Ramos (cell line): Measurements from ENCODE around the gene NRXN3.

Source experiments
- in situ Hi-C: fragments of 300-500 bp; cut with MboI; formaldehyde crosslinking; loops from one replicate; pipeline ENCODE4 v1.14.3; 2022; ENCODE audit warnings: low sequenced_read_pairs; ENCODE audit not compliant: unreplicated experiment

NRXN3 gene

DNA sequence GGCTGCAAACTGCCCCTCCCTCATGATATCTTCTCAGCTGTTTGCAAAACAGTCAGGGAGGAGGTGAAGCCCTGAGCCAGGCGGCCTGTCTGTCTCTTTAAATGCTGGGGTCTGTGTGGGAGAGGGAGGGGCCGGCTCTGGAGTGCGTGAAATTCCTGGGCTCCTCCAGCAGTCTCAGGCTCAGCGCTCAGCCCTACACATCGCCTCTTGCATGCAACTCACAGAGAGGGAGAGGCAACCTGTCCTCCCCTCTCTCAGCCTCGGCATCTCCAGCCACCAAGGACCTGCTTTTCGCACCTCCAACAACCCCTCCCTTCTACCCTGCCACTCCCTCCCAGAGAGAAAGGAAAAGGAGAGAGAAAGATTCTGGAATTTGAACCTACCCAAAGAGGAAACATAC lies at the start of gene NRXN3:
NRXN3 (plus strand) TSS at position 171 of the 400 bp plus-strand sequence. CDS start 72,721 bp downstream, outside the sequence.
- in situ Hi-C loops, result no loop called here

DNA sequence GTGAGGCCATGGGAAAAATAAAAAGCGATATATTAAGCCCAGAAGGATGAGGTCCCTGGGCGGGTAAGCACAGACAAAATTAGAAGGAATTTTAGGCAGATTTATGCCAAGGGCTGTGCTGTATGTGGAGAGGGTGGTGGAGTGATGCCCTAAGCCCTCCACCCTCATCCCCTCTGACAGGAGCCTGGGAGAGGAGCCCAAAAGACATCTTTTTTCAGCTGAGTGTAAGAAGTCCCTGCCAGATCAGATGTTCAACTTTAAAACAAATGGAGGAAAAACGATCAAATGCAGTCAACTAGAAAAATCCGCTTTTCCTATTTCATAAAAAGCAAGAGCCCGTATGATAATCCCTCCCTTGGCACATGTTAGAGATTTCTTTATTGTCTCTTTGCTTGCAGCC lies 47.7 kb upstream of the NRXN3 start:
- in situ Hi-C loops, result loop anchor here (10.0 kb wide), 1 partner anchor 62 kb away; no protein-coding TSS in a partner anchor

DNA sequence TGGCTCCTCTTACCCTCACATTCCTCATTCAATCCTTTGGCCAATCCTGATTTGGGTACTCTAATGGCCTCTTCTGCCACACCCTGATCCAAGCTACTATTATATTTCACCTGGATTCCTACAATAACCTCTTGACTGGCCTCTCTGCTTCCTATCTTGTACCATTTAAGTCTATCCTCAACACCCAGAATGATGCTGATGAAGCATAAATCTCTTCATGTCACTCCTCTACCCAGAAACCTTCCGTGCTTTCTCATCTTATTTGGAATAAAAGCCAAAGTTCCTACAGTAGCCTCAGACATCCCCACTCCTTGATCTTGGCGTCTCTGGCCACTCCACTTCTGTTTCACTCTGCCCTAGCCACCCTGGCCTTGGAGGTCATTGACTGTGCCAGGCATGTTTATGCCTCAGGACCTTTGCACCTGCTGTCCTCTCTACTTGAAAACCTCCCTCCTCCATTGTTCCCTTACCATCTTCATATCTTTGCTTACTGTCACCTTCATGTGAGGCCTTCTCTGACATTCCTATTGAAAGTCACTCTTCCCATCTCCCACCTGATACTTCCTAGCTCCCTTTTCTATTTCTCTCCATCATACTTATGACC lies 46.4 kb upstream of the NRXN3 start:
- in situ Hi-C loops, result loop anchor here (10.0 kb wide), 1 partner anchor 61 kb away; no protein-coding TSS in a partner anchor

DNA sequence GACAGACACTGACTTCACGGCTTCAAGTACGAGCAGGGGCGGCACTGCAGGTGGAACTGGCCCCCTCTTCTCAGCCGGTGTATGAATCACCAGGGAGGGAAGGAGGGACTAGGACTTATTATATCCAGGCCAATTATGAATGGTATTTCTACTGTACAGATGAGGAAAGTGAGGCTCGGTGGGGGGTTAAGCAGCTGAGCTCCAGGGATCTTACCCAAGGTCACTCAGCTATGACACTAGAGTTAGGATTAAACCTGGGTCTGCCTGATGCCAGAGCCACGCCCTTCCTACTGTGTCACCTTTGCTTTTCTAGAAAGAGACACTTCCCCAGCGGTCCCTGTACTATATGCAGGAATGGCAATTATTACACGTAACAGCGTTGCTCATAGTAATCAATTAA lies 42.2 kb upstream of the NRXN3 start:
- in situ Hi-C loops, result loop anchor here (10.0 kb wide), 1 partner anchor 57 kb away; no protein-coding TSS in a partner anchor

DNA sequence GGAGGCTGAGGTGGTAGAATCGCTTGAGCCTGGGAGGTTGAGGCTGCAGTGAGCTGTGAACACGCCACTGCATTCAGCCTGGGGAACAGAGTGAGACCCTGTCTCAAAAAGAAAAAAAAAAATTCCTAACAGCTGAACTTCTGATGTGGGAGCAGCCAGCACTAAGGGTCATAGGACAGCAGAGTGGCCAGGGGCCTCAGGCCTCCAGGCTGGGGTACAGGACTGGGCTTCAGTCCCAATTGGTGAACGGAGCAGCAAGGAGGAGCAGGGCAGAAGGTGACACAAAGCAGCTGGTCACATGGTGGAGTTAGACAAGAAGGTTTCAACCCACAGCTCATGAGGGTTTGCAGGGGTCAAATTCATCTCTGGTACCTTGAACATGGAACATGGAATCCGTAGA lies 40.8 kb upstream of the NRXN3 start:
- in situ Hi-C loops, result loop anchor here (10.0 kb wide), 1 partner anchor 55 kb away; no protein-coding TSS in a partner anchor

DNA sequence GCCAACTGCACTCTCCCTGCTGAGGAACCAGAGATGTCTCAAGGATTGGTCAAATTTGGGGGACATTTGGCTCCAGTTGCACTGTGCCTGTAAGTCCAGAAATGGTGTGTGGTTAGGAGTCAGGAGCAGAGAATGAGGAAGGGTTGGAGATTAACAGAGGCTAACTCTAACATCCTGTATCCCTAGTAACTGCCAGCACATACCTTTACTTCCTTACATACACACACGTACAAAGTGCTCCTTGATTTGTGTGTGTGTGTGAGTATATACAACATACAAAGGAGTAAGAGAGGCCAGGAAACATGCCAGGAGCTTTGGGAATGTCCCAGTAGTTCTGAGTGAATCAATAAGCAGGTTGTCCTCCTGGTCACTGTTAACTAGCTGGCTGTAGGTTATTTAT lies 39.8 kb upstream of the NRXN3 start:
- in situ Hi-C loops, result no loop called here

DNA sequence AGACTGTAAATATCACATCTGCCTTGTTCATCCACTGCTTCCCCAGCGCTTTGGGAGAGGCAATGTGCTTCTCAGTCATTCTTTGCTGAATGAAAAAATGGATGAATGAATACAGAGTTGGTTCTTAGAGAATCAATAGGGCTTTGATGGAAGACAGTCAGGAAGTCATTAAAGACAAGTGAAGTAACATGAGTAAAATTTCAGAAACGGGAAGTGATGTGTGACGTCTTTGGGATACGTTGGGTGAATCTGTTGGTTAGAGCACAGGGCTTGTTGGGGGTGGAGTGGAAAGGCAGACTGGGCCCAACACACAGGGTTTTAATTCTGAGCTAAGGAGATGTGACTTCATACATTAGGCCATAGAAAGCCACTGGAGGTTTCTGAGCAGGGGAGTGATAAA lies 39.0 kb upstream of the NRXN3 start:
- in situ Hi-C loops, result no loop called here

DNA sequence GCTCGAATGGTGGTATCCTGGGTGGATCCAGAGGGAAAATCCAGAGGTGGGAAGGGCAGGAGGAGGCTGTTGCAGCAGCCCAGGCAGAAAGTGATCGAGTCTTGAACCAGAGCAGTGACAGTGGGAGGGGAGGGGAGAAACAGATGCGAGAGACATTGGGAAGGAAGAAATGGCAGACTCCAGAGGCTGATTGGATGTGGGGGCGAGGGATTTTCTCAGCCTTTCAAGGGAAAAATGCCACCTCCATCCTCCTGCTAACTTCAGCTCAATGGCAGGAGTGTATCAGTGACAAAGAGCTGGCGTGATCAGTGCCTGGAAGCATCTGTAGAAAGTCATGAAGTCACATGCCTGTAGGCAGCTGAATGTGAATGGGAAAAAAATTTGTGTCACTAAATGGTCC lies 38.6 kb upstream of the NRXN3 start:
- in situ Hi-C loops, result no loop called here

DNA sequence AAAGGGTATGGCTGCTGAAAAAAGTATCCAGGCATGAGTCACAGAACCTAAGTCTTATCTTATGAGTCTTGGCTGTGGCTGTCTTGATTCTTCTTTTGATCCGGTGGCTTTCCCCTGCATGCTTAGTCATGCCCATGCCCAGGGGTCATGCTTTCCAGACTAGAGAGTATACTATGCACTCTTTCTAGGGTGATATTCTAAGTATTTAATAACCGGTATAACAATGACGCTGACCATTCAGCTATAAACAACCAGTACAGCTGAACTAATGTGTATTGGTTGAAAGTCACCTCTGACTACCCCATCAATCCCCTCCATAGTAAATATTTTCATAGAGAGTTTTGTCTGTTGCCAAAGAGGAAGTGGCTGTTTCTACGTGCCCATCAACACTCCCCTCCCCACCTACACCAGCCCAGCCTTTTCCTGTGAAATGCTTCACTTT lies 34.7 kb upstream of the NRXN3 start:
- in situ Hi-C loops, result no loop called here

DNA sequence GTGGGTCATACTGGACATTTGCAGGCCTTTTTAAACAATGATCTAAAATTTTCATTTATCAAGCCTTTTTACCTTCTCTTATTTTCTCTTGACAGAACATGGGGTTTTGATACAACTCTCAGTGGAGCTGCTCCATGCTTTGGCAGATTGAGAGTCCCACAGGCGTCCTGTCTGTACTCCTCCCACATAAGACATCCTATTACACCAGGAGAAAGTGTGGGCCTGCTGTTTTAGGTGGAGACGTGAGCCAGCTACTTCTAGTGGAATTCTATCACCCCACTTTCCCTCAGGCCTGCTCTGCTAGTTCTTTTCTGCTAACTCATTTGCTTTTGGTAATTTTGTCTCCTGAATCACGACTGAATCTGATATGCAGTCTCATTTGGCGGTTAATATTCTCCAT lies 33.5 kb upstream of the NRXN3 start:
- in situ Hi-C loops, result no loop called here

DNA sequence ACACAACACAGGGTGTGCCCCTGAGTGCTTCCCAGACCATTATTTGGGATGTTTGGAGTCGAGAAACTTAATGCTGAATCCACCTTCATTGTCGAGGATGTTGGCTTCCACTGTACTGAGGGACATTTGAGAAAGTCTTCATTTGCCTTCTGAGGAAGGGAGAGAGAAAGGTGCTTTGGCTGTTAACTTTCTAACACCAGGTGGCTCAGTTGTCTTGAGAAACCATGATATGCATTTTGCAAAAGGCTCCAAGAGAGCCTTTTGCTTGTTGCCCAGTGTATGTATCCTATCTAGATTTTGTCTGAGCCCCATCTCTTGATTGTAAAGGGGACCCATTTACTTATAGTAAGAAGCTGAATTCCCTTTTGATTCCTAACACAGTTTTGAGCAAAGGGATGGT lies 28.6 kb upstream of the NRXN3 start:
- in situ Hi-C loops, result no loop called here

DNA sequence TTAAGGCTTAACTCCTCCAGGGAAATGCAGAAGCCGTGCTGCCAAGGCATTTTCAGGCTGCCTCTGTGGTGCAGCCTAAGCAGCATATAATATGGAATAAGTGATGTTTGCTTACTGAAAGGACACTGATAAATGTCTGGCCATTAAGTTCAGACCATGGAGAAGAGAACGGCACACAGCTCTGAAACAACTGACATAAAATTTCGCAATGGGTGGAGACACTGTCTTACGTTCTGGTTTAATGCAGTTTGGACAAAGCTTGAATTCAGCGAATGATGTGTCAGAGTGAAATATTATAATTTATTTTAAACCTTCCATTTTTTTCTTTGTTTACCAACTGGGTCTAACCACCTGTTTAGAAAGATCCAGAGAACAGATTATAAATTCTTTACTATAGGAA lies 27.2 kb upstream of the NRXN3 start:
- in situ Hi-C loops, result no loop called here

DNA sequence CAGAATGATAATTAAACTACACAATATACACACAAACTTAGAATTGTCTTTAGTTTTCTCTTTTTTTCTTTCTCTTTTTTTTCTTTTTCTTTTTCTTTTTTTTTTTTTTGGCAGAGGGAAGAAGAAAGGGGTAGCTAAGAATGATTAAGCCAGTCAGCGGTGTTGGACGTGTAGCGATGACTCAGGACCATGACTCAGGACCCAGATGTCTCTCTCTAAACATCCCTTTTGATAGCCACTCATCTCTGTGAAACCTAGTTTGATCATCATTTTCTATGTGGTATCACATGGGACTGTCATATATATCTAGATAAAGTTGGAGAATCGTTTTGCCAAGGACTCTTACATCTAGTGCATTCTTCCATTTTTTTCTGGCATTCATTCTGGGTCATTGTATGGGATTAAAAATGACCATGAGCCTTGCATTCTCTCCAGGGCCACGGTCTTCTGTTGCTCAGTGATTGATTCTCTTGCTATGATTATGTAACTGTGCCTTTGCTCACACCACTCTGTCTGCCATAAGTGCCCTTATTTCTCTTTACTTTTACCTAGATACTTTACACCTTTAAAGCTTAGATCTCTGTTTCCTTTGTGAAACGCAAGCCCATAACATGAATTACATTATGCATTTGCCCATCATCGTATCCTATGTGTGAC lies 26.6 kb upstream of the NRXN3 start:
- in situ Hi-C loops, result no loop called here

DNA sequence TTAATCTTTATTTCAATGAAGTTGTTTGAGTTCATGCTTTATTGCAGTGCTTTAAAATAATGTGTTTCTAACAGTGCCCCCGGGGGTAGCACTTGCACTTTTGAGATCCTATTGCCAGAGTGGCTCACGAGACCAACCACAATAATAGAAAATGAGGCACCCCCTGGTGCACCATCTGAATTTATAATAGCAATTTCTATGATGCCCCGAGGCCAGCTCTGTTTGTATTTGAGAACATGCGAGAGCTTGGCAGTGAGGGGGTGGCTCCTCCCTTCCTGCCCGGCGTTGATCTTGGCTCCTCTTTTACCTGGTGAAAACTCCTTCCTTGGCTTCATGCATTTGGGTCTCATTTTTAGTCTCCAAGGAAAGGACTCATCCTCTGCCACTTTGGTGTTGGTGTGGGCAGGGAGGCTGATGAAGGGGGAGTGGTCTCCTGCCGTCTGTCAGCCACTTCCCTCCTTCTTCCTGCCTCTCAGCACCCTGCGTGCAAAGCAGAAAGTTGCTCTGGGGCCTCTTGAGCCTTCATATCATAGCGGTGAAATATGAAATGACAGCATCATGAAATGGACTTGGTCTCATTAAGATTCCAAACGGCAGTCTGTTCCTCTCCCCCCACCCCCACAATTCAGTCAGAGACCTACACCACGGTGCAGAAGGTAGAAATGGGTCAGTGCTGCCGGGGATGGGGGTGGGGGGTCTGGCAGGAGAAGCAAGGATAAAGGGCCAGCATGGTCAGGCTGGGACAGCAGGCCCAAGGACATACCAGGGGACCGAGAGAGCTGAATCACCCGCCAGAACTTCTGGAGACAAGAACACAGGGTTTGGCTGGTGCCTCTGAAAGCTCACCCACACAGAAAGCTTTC lies 17.7 kb upstream of the NRXN3 start:
- in situ Hi-C loops, result no loop called here

DNA sequence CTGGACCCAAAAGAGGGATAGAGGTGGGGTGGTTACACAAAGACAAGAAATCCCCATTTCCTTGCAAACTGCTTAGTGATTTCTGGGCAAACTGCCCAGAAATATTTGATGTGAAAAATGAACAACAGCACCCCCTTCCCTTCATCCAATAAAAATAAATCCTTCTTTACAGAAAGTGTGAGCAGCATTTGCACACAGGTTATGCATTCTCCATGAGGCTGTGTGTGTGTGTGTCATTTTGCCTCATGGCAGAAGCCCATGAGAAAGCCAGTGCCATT lies 17.2 kb upstream of the NRXN3 start:
- in situ Hi-C loops, result no loop called here

DNA sequence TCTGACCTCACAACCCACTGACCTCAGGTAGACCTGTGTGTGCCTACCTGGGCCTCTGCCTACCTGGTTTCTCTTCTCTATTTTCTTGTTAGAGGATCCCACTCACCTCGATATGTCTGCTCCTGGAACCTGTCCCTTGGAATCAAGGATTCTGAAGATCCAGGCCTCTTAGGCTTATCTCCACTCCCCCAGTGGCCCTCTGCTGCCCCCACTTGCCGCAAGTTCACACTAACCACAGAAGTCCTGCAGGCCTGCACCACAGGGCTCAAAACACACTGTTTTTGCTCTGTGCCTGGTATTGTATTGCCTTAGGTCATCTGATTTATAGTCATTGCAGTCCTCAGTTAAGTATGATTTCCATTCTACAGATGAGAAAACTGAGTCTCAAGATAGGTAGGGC lies 15.3 kb upstream of the NRXN3 start:
- in situ Hi-C loops, result no loop called here

DNA sequence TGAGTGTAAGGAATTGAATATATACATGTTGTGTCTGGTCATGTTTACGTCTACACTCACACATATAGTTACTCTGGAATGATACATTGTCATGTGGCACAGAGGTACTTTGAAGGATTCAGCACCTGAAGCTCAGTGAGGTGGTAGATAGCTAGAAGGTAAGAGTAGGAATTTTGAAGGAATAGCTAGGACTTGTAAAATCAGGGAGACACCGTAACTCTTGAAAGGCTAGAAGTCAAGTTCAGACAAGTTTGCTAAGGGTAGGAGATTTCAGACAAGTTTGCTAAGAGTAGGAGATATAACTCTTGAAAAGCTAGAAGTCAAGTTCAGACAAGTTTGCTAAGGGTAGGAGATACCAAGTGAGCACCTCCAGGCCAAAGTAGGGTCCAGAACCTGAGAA lies 14.0 kb upstream of the NRXN3 start:
- in situ Hi-C loops, result no loop called here

DNA sequence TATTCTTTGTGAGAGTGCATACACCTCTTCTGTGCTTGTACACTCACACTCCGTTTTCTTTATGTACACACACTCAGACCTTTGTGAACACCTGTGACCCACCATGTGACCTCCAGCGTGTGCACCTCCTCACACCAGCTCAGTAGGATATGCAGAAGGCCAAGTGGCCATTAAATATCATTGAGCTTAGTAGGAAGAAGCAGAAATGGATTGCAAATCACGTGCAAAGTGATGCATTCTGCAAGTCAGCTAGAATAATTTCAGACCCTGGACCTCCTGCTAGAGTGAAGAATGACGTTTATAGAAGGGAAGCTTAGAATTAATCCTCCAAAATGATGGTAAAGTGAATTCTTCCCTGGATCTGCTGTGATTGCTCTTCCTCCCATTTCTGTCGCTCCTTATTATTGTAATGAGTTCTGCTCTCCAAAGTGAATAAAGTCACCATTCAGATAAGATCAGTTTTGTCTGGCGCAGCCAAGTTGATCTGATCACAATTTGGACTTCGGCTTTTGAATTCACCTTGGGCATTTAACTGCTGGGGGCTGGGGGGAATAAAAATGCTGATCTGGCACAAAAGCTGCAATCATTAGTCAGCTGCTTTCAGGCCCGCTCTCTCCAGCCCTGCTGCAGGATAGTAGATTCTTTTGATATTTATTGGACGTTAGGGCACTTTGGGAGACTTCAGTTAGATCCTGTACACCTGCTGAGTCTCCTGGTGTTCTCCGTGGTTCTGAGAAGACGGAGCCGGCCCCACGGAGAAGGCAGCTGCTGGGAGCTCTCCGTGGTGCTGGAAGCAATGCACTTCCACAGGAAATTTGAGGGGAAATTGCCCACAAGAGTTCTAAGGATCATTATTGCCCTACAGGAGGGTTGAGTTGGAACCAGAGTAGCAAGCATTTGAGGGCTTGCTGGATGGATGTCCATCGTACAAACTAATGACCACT lies 12.4 kb upstream of the NRXN3 start:
- in situ Hi-C loops, result no loop called here

DNA sequence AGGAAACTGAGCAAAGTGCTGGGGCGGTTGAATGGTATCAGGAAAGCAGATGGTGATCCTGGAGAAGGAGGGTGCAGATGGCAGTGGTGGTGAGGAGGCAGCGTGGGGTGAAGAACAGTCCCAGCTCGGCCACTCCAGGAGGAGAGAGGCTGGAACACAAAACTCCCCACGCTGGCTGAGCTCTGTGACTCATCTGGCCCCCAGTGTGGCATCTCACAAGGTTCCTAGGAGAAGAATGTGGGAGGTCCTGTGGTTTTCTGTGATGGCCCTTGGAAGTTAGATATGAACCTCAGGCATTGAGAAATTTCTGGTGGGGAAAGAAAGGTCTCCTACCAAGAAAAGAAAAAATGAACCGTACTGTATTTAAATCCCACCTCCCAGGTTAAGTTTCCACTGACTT lies 8.0 kb upstream of the NRXN3 start:
- in situ Hi-C loops, result no loop called here

DNA sequence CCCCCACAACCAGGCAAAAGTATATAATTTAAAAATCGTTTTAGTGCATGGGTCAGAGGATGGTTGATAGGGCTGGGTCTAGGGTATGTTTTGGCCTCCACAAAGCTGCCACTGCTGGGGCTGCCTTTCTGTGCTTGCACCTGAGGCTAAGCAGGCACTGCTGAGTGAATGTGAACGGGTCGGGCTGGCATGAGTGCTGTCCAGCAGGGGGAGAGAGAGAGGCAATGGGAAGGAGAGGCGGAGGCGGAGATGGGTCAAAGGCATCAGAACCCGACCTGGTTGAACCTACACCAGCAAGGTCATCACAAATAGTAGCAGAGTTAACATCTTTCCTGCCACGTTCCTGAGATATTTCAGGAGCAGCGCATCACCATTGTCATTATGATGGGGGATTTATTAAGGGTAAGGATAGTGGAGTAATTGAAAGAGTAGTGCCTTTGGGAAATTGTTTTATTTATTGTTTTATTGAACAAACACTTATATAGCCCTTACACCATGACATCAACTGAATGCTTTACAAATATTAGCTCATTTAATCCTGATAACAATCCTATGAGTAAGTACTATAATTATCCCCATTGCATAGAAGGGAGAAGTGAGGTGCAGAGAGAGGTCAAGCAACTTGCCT lies 5.8 kb upstream of the NRXN3 start:
- in situ Hi-C loops, result no loop called here
